ENCODE results near the gene TSPAN18.

GRCh38 chr11:44828296-44828695, 101.5 kb downstream of the TSPAN18 start:
- TF ChIP-seq, protein P1, sequence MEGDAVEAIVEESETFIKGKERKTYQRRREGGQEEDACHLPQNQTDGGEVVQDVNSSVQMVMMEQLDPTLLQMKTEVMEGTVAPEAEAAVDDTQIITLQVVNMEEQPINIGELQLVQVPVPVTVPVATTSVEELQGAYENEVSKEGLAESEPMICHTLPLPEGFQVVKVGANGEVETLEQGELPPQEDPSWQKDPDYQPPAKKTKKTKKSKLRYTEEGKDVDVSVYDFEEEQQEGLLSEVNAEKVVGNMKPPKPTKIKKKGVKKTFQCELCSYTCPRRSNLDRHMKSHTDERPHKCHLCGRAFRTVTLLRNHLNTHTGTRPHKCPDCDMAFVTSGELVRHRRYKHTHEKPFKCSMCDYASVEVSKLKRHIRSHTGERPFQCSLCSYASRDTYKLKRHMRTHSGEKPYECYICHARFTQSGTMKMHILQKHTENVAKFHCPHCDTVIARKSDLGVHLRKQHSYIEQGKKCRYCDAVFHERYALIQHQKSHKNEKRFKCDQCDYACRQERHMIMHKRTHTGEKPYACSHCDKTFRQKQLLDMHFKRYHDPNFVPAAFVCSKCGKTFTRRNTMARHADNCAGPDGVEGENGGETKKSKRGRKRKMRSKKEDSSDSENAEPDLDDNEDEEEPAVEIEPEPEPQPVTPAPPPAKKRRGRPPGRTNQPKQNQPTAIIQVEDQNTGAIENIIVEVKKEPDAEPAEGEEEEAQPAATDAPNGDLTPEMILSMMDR (IDR thresholded peaks at IDR 0.05; ENCODE audit: low read depth, low read length) = no peak
- no peak for TF ChIP-seq EZH2phosphoT487 (IDR thresholded peaks at IDR 0.05; ENCODE audit: low read depth)

Data from OCI-LY3 (cell line).